SK-N-SH treated with all-trans-retinoic acid at 6 μM for 48 hours (cell line): Measurements from ENCODE around the gene LRCH1.
"Not testable (repeated sequence)": the region's sequence is repeated elsewhere in the genome, so short reads cannot be mapped to it uniquely, and the experiment has no call there.

Experiments used
- ATAC-seq: fragments of 200-7000 bp; cut with Tn5 transposase; 3 replicates; pipeline ENCODE4 v1.9.1; 2020; ENCODE audit warnings: mild to moderate bottlenecking, moderate library complexity
- ARNTL ChIP-seq: fragments of 450-650 bp; formaldehyde crosslinking; IDR thresholded peaks from 2 replicates; pipeline ENCODE4 v1.5.0; 2020; ENCODE audit warnings: low read depth, mild to moderate bottlenecking, moderate library complexity, borderline replicate concordance
- BACH2 ChIP-seq: fragments of 250-450 bp; sonication (Bioruptor Pico); IDR thresholded peaks from 2 replicates; pipeline ENCODE4 v1.9.0; 2021; ENCODE audit warnings: mild to moderate bottlenecking, borderline replicate concordance
- CREB5 ChIP-seq: fragments of 250-450 bp; sonication (Bioruptor Pico); IDR thresholded peaks from 2 replicates; pipeline ENCODE4 v1.5.1; 2020; ENCODE audit warnings: low read depth, mild to moderate bottlenecking, moderate library complexity
- CSDC2 ChIP-seq: fragments of 250-450 bp; sonication (Bioruptor Pico); IDR thresholded peaks from 2 replicates; pipeline ENCODE4 v1.5.0; 2020; ENCODE audit warnings: mild to moderate bottlenecking, moderate library complexity
- CSRNP3 ChIP-seq: fragments of 250-450 bp; sonication (Bioruptor Pico); IDR thresholded peaks from 2 replicates; pipeline ENCODE4 v1.5.1; 2021; ENCODE audit warnings: mild to moderate bottlenecking, moderate library complexity
- GLIS3 ChIP-seq: fragments of 250-450 bp; sonication (Bioruptor Pico); IDR thresholded peaks from 2 replicates; pipeline ENCODE4 v1.5.0; 2020; ENCODE audit warnings: mild to moderate bottlenecking, moderate library complexity
- OSR1 ChIP-seq: fragments of 250-450 bp; sonication (Bioruptor Pico); IDR thresholded peaks from 2 replicates; pipeline ENCODE4 v1.8.0; 2022; ENCODE audit warnings: moderate library complexity, mild to moderate bottlenecking, inconsistent platforms
- PATZ1 ChIP-seq: fragments of 250-450 bp; sonication (Bioruptor Pico); IDR thresholded peaks from 2 replicates; pipeline ENCODE4 v1.8.0; 2020; ENCODE audit warnings: mild to moderate bottlenecking, moderate library complexity, borderline replicate concordance
- POU6F1 ChIP-seq: fragments of 250-450 bp; sonication (Bioruptor Pico); IDR thresholded peaks from 2 replicates; pipeline ENCODE4 v1.8.0; 2021; ENCODE audit warnings: low read depth, mild to moderate bottlenecking, moderate library complexity, borderline replicate concordance
- PPARA ChIP-seq: fragments of 250-450 bp; sonication (Bioruptor Pico); IDR thresholded peaks from 2 replicates; pipeline ENCODE4 v1.5.0; 2020; ENCODE audit warnings: mild to moderate bottlenecking, borderline replicate concordance
- TCF4 ChIP-seq: fragments of 250-450 bp; sonication (Bioruptor Pico); IDR thresholded peaks from 2 replicates; pipeline ENCODE4 v1.8.0; 2021; ENCODE audit warnings: mild to moderate bottlenecking, moderate library complexity, borderline replicate concordance
- TOX ChIP-seq: fragments of 250-450 bp; sonication (Bioruptor Pico); IDR thresholded peaks from 2 replicates; pipeline ENCODE4 v1.8.0; 2021; ENCODE audit warnings: mild to moderate bottlenecking, moderate library complexity, borderline replicate concordance
- TSHZ2 ChIP-seq: fragments of 250-450 bp; sonication (Bioruptor Pico); IDR thresholded peaks from 2 replicates; pipeline ENCODE4 v1.5.0; 2020; ENCODE audit warnings: mild to moderate bottlenecking, moderate library complexity
- ZC3H10 ChIP-seq: fragments of 250-450 bp; sonication (Bioruptor Pico); IDR thresholded peaks from 2 replicates; pipeline ENCODE4 v1.5.1; 2021; ENCODE audit warnings: mild to moderate bottlenecking, moderate library complexity
- ZFP30 ChIP-seq: fragments of 450-650 bp; formaldehyde crosslinking; IDR thresholded peaks from 2 replicates; pipeline ENCODE4 v1.5.0; 2022; ENCODE audit warnings: mild to moderate bottlenecking, moderate library complexity
- ZNF565 ChIP-seq: fragments of 450-650 bp; formaldehyde crosslinking; conservative IDR thresholded peaks from 2 replicates; pipeline ENCODE4 v1.5.0; 2020; ENCODE audit warnings: low read depth, mild to moderate bottlenecking, moderate library complexity
- ZNF70 ChIP-seq: fragments of 450-650 bp; formaldehyde crosslinking; IDR thresholded peaks from 2 replicates; pipeline ENCODE4 v1.5.0; 2020; ENCODE audit warnings: mild to moderate bottlenecking, moderate library complexity
- ZNF8 ChIP-seq: fragments of 450-650 bp; formaldehyde crosslinking; IDR thresholded peaks from 2 replicates; pipeline ENCODE4 v1.5.0; 2020; ENCODE audit warnings: mild to moderate bottlenecking, moderate library complexity

LRCH1 gene

GRCh38 chr13:46753917-46754316, 200.9 kb downstream of the LRCH1 start:
- TF ChIP-seq ZNF565 (CRISPR knock-in tag) (no peak), CREB5 (CRISPR knock-in tag) (no peak)
- no peak for ATAC-seq

- TF ChIP-seq BACH2 (CRISPR knock-in tag), result no peak
- TF ChIP-seq PPARA (CRISPR knock-in tag), result no peak
- no peak for TF ChIP-seq ZC3H10 (CRISPR knock-in tag)
- TF ChIP-seq GLIS3, result no peak
- no peak for TF ChIP-seq CREB5 (CRISPR knock-in tag)
- TF ChIP-seq TOX (CRISPR knock-in tag), result no peak
- ATAC-seq, result no peak
Measured at GRCh38 chr13:46754812-46755211, 201.8 kb downstream of the LRCH1 start.

GRCh38 chr13:46755508-46755907, 202.5 kb downstream of the LRCH1 start:
- not testable (repeated sequence) for ATAC-seq

- TF ChIP-seq TSHZ2 (CRISPR knock-in tag), result no peak
- no peak for TF ChIP-seq ARNTL
- no peak for TF ChIP-seq PATZ1 (CRISPR knock-in tag)
- no peak for TF ChIP-seq TOX (CRISPR knock-in tag)
- no peak for TF ChIP-seq OSR1
- no peak for TF ChIP-seq BACH2 (CRISPR knock-in tag)
- TF ChIP-seq ZFP30, result no peak
- no peak for TF ChIP-seq POU6F1 (CRISPR knock-in tag)
- TF ChIP-seq ZNF8 (CRISPR knock-in tag), result no peak
- no peak for TF ChIP-seq ZNF70 (CRISPR knock-in tag)
- TF ChIP-seq CSDC2, result no peak
- TF ChIP-seq CSRNP3, result no peak
- no peak for TF ChIP-seq TCF4
- TF ChIP-seq ZC3H10 (CRISPR knock-in tag), result no peak
- ATAC-seq, result no peak
Measured at GRCh38 chr13:46756977-46757376, 204.0 kb downstream of the LRCH1 start.
